Left ventricle myocardium inferior (tissue), 1 donor: ENCODE data around the gene FAM89B. TPM values are rescaled to one million over a fixed set of nuclear protein-coding genes. Genes with fewer than 3 reads are reported as not detected.

Source experiments
- DNase-seq: peaks from one replicate; pipeline ENCODE4 v3.0.0-alpha.2; 2020
- H3K27ac ChIP-seq: fragments of 200-600 bp; replicated peaks from 2 replicates; pipeline ENCODE4 v1.8.0; 2021
- H3K27me3 ChIP-seq: fragments of 200-600 bp; 2 replicates; pipeline ENCODE4 v1.8.0; 2021; ENCODE audit warnings: low read depth
- H3K36me3 ChIP-seq: fragments of 200-600 bp; 2 replicates; pipeline ENCODE4 v1.8.0; 2021
- H3K4me1 ChIP-seq: fragments of 200-600 bp; 2 replicates; pipeline ENCODE4 v1.8.0; 2021
- H3K4me3 ChIP-seq: fragments of 200-600 bp; 2 replicates; pipeline ENCODE4 v1.8.0; 2021; ENCODE audit warnings: mild to moderate bottlenecking, moderate library complexity
- H3K9me3 ChIP-seq: fragments of 200-600 bp; replicated peaks from 2 replicates; pipeline ENCODE4 v1.8.0; 2021
- intact Hi-C: fragments of 100-400 bp; cut with micrococcal nuclease; formaldehyde crosslinking; loops from one replicate; pipeline ENCODE4 v1.11.0; 2022
- total RNA-seq: library from RNA; stranded (reverse); fragmentation: NEBNext Ultra II Directional; extraction: Animal tissue kit (Norgen Biotek cat#: 25700); gene quantifications from one replicate; pipeline ENCODE4 v1.2.1, GENCODE V29; 2021
- TF ChIP-seq, protein P1 (sequence below): fragments of 200-600 bp; IDR thresholded peaks from 2 replicates; pipeline ENCODE4 v1.8.0; 2021; ENCODE audit warnings: antibody characterized with exemption, mild to moderate bottlenecking, borderline replicate concordance
- donor health status: DM: no; HTN: yes; CAD: no; lungs with severe emphysema.

Gene FAM89B
- total RNA-seq, 1 donor from 2014 or later = 40.9 TPM

DNA sequence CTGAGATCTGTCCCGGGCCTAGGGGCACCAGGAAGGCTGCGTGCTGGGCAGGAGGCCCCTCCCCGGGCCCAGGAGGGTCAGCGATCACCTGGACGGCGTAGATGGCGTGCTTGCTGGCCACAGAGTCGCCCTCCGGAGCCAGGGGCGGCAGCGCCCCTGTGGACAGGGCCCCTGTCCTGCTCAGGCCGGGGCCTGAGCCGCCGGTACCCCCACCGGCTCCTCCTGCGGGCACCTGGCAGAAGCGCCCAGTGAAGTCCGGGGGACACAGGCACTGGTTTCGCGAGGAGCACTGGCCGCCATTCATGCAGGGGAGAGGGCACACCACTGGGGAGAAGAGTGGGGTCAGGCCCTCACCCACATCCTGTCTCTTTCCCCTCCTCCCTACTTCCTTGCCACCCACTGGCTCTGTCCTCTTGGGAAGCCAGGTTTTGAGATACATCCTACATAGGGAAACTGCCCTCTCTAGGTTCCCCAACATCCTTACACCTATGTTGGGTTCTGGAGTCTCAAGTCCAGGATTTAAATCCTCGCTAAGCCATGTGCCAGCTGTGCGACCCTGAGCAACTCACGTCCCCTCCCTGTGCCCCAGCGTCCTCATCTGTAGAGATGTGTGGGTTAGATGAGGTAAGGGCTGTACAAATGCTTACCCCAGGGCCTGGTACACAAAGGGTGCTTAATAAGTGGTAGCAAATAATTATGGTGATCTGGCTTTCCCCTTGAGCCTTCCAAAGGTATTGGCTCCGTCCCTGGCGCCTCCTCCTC lies 18.1 kb upstream of the FAM89B start:
- TF ChIP-seq, protein P1, sequence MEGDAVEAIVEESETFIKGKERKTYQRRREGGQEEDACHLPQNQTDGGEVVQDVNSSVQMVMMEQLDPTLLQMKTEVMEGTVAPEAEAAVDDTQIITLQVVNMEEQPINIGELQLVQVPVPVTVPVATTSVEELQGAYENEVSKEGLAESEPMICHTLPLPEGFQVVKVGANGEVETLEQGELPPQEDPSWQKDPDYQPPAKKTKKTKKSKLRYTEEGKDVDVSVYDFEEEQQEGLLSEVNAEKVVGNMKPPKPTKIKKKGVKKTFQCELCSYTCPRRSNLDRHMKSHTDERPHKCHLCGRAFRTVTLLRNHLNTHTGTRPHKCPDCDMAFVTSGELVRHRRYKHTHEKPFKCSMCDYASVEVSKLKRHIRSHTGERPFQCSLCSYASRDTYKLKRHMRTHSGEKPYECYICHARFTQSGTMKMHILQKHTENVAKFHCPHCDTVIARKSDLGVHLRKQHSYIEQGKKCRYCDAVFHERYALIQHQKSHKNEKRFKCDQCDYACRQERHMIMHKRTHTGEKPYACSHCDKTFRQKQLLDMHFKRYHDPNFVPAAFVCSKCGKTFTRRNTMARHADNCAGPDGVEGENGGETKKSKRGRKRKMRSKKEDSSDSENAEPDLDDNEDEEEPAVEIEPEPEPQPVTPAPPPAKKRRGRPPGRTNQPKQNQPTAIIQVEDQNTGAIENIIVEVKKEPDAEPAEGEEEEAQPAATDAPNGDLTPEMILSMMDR = no peak
- Histone ChIP-seq H3K27me3 (no peaks in the 10 kb centered on the region), H3K4me1 (peaks cover 70% of the 10 kb centered on the region), H3K4me3 (no peak overlapping the region), H3K9me3 (no peaks in the 10 kb centered on the region), H3K36me3 (peaks cover 40% of the 10 kb centered on the region), H3K27ac (no peak overlapping the region)
- intact Hi-C loops = no loop called here
- no peak for DNase-seq

DNA sequence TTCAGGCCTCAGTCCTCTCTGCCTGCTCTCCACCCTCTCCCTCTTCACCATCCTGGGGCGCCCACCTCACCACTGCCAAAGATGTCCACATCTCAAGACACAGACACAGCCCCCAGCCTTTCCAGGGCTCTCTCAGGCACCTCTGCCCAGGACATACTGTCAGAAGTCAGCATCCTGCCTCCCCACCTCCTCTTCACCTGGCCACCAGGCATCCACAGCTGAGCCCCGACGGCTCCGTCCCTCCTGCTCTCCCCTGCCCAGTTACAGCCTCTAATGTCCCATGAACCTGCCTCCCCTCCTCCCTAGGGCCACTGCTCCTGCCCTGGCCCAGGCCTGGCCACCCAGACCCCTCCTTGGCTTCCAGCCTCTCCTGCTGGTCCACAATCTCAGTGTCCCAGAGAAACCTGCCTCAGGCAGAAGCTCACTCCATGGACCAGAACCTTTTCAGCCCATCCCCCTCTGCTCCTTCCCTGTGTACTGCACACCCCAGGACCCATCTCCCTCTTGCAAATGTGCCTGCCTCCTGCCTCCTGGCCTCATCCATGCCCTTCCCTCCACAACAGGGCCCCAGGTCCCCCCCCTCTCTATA lies 17.4 kb upstream of the FAM89B start:
- Histone ChIP-seq H3K4me1 (peaks cover 77% of the 10 kb centered on the region), H3K36me3 (peaks cover 35% of the 10 kb centered on the region), H3K27me3 (no peaks in the 10 kb centered on the region), H3K4me3 (peak overlapping the region; percentile 79), H3K27ac (peak overlapping the region; percentile 99), H3K9me3 (no peaks in the 10 kb centered on the region)
- DNase-seq = no peak
- TF ChIP-seq, protein P1 = no peak
- intact Hi-C loops = no loop called here

DNA sequence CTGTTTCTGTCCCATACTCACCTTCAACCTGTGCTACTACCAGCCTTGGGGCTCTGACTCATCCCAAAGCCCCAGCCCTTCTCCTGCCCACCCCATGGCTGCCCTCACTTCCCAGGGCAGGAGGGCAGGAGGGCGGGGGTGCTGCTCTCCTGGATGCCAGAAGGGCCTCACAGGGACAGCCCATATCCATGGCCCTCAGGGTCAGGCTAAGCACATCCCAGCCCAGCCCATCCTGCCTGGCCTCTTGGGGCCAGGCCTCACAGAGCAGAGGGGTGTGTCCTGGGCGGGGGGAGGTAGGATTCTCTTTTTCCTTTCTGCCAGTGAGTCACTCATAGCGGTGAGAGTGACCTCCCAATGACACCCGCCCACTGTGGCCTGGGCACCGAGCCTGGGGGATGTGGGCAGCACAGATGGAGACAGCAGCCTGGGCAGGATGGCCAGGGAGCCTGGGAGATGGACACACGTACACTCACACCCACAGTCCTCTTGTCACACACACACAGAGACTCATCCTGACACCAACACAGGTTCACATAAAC lies 16.6 kb upstream of the FAM89B start:
- H3K27me3 ChIP-seq = no peaks in the 10 kb centered on the region
- peak; percentile 64 for DNase-seq
- intact Hi-C loops = no loop called here
- H3K36me3 ChIP-seq = peaks cover 27% of the 10 kb centered on the region
- H3K4me1 ChIP-seq = peaks cover 85% of the 10 kb centered on the region
- TF ChIP-seq, protein P1 = no peak
- H3K9me3 ChIP-seq = no peaks in the 10 kb centered on the region
- peak overlapping the region; percentile 99 for H3K27ac ChIP-seq
- peak overlapping the region; percentile 79 for H3K4me3 ChIP-seq

DNA sequence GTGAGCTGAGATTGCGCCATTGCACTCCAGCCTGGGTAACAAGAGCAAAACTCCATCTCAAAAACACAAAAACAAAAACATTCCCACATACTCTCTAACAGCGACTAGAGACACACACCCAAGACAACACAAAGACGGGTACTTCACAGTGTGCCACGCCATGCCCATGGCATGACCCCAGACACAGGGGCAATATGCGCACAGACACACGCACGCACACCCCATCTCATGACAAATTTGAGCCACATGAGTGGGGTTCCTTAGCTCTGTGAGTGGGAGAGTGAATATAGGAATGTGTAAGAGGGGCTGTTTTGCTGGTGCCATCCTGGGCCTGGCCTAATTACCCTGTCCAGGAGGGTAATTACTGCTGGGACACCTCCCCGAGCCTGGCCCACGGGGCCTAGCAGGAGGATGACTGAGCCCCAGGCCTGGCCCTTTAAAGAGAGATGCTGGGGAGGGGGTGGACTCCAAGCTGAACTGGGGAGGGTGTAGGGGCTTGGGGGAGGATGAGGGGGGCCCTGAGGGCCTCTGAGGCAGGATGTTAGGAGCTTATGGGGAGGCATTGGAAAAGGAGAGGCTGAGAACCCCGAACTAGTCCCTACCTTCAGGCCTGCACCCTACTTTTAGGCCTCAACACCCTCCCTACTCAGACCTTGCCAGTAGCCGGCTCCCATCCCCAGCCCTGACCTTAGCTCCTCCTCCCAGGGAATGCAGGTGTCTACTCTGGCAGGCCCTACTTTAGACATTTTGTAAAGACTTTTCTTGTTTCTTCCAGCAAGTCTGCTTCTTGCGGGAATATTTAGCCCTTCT lies 15.7 kb upstream of the FAM89B start:
- TF ChIP-seq, protein P1 = no peak
- Histone ChIP-seq H3K9me3 (no peaks in the 10 kb centered on the region), H3K4me3 (peak overlapping the region; percentile 79), H3K27ac (peak overlapping the region; percentile 99), H3K27me3 (no peaks in the 10 kb centered on the region), H3K4me1 (peaks cover 91% of the 10 kb centered on the region), H3K36me3 (peaks cover 18% of the 10 kb centered on the region)
- DNase-seq = no peak
- intact Hi-C loops = no loop called here

DNA sequence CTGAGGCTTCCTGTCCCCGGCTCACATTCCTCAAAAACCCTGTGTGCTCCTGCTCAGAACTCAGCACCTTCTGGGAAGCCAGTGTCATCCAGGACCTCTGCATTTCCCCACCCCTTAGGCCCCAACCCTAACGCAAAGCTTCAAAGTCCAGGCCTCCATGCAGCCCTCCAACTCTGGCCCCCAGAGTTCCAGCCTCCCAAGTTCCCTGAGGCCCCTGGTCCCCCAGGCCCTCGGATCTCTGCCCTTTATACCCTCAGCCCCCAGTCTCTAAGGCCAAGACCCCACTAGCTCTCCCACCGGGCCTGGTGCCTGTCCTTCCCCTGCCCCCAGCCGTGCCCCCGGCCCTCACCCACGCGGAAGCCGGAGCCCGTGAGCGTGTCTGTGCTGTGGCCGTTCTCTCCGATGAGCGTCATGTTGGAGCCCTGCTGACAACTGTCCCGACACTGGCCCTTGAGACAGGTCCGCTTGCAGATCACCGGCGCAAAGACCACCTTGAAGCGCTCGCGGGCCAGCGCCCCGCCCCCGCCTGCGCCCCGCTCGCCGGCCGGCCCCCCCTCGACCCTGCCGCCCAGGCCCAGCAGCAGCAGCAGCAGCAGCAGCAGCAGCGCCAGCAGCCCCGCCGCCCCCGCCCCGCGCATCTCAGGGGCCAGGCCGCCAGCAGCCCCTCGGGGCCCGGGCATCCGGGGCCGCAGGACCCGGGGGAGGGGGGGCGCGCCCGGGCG lies 14.9 kb upstream of the FAM89B start:
- TF ChIP-seq, protein P1 = no peak
- intact Hi-C loops = no loop called here
- Histone ChIP-seq H3K27me3 (no peaks in the 10 kb centered on the region), H3K36me3 (peaks cover 12% of the 10 kb centered on the region), H3K4me3 (peak overlapping the region; percentile 79), H3K27ac (peak overlapping the region; percentile 99), H3K4me1 (peaks cover 84% of the 10 kb centered on the region), H3K9me3 (no peaks in the 10 kb centered on the region)
- no peak for DNase-seq
